ENCODE measurements around the gene PRKCH.

GRCh38 chr14:61593330-61593729 lies 272.0 kb downstream of the PRKCH start:
- TF ChIP-seq CTCF (IDR thresholded peaks at IDR 0.05; ENCODE audit: insufficient read depth, low read length, poor library complexity, severe bottlenecking) (no peak), EZH2phosphoT487 (conservative IDR thresholded peaks at IDR 0.05; ENCODE audit: low read length) (no peak)

All from SU-DHL-6 (cell line).